Medulla oblongata (tissue), 1 donor: ENCODE results near the gene SKIL.
A peak's percentile ranks its signal among the peaks of the same experiment; 100 is the strongest.

Experiments
- DNase-seq: peaks from one replicate; pipeline ENCODE4 v3.0.0-alpha.2; 2015; ENCODE audit errors: extremely low spot score

Gene SKIL

GRCh38 chr3:170397685-170398084 lies 40.2 kb downstream of the SKIL start:
- no peak for DNase-seq

- DNase-seq = no peak
Measured at GRCh38 chr3:170405101-170405500, 47.6 kb downstream of the SKIL start.

GRCh38 chr3:170410428-170411029 lies 53.0 kb downstream of the SKIL start:
- peak; percentile 64 for DNase-seq

GRCh38 chr3:170413291-170413690 lies 55.8 kb downstream of the SKIL start:
- no peak for DNase-seq

- DNase-seq = peak; percentile 88
Measured at GRCh38 chr3:170414202-170414663, 56.7 kb downstream of the SKIL start.

- DNase-seq = no peak
Measured at GRCh38 chr3:170417090-170417489, 59.6 kb downstream of the SKIL start.

- peak; percentile 90 for DNase-seq
Measured at GRCh38 chr3:170418422-170419398, 61.2 kb downstream of the SKIL start, which contains the start of gene CLDN11. TSS of gene CLDN11 (plus strand) at chr3:170418868. CDS start at chr3:170419067, 199 bp downstream.

- peak; percentile 55 for DNase-seq
Measured at GRCh38 chr3:170419557-170420087, 62.1 kb downstream of the SKIL start.

- peak; percentile 44 for DNase-seq
Measured at GRCh38 chr3:170420307-170420821, 62.8 kb downstream of the SKIL start.

- peak; percentile 81 for DNase-seq
Measured at GRCh38 chr3:170421111-170421641, 63.7 kb downstream of the SKIL start.

- DNase-seq = peak; percentile 35
Measured at GRCh38 chr3:170421758-170422157, 64.2 kb downstream of the SKIL start.

- DNase-seq = no peak
Measured at GRCh38 chr3:170423001-170423615, 65.6 kb downstream of the SKIL start.

GRCh38 chr3:170424879-170425278 lies 67.4 kb downstream of the SKIL start:
- DNase-seq = no peak

- peak; percentile 97 for DNase-seq
Measured at GRCh38 chr3:170425491-170426239, 68.2 kb downstream of the SKIL start.

GRCh38 chr3:170426240-170426797 lies 68.8 kb downstream of the SKIL start:
- DNase-seq = no peak

GRCh38 chr3:170428095-170428494 lies 70.6 kb downstream of the SKIL start:
- DNase-seq = no peak

- peak; percentile 70 for DNase-seq
Measured at GRCh38 chr3:170429050-170429449, 71.5 kb downstream of the SKIL start.

GRCh38 chr3:170431054-170431453 lies 73.5 kb downstream of the SKIL start:
- no peak for DNase-seq

- no peak for DNase-seq
Measured at GRCh38 chr3:170432416-170432815, 74.9 kb downstream of the SKIL start.

GRCh38 chr3:170436697-170437096 lies 79.2 kb downstream of the SKIL start:
- DNase-seq = no peak
